Neuronal stem cell (in vitro differentiated cells): ENCODE results near the gene SH3PXD2A.
A peak's percentile ranks its signal among the peaks of the same experiment; 100 is the strongest.

ENCODE experiments used
- DNase-seq: peaks from one replicate; pipeline ENCODE4 v3.0.0-alpha.2; 2013; ENCODE audit warnings: low spot score
- H2AFZ ChIP-seq: one replicate; pipeline ENCODE4 v1.6.1; 2013; ENCODE audit warnings: mild to moderate bottlenecking, low read length, inconsistent platforms
- H2AK5ac ChIP-seq: 2 replicates; pipeline ENCODE4 v1.6.1; 2013; ENCODE audit warnings: low read depth, mild to moderate bottlenecking, inconsistent platforms, low read length, moderate library complexity, mixed read lengths
- H2BK120ac ChIP-seq: 2 replicates; pipeline ENCODE4 v1.6.1; 2013; ENCODE audit warnings: low read depth, mild to moderate bottlenecking, inconsistent platforms, low read length, moderate library complexity, mixed read lengths
- H2BK12ac ChIP-seq: one replicate; pipeline ENCODE4 v1.6.1; 2013; ENCODE audit warnings: low read length, inconsistent platforms
- H2BK15ac ChIP-seq: 2 replicates; pipeline ENCODE4 v1.6.1; 2013; ENCODE audit warnings: mild to moderate bottlenecking, low read length, inconsistent platforms, mixed read lengths
- H2BK5ac ChIP-seq: one replicate; pipeline ENCODE4 v1.6.1; 2013; ENCODE audit warnings: inconsistent platforms, mild to moderate bottlenecking, low read length, moderate library complexity
- H3K14ac ChIP-seq: one replicate; pipeline ENCODE4 v1.6.1; 2013; ENCODE audit warnings: low read length, inconsistent platforms
- H3K18ac ChIP-seq: 2 replicates; pipeline ENCODE4 v1.6.1; 2013; ENCODE audit warnings: low read length, inconsistent platforms
- H3K23ac ChIP-seq: 2 replicates; pipeline ENCODE4 v1.6.1; 2013; ENCODE audit warnings: low read depth, mild to moderate bottlenecking, mixed read lengths, low read length, inconsistent platforms; ENCODE audit not compliant: poor library complexity
- H3K27ac ChIP-seq: replicated peaks from 3 replicates; pipeline ENCODE4 v1.5.1; 2013; ENCODE audit warnings: low read length, inconsistent platforms
- H3K27me3 ChIP-seq, 3 experiments: 2 replicates each; pipeline ENCODE4 v1.6.1; 2013; ENCODE audit warnings: low read length in 3 of 3, mild to moderate bottlenecking in 2 of 3, inconsistent platforms in 1 of 3, low read depth in 1 of 3, mixed read lengths in 1 of 3, moderate library complexity in 1 of 3; ENCODE audit not compliant: control insufficient read depth in 3 of 3, insufficient read depth in 3 of 3
- H3K36me3 ChIP-seq, 2 donors: replicated peaks in 1 of 2; 2 replicates each; pipeline ENCODE4 v1.6.1; 2013; ENCODE audit warnings: low read length in 2 of 2; ENCODE audit not compliant: control insufficient read depth in 2 of 2, insufficient read depth in 2 of 2
- H3K4ac ChIP-seq: 2 replicates; pipeline ENCODE4 v1.6.1; 2013; ENCODE audit warnings: inconsistent platforms, mild to moderate bottlenecking, low read length, moderate library complexity
- H3K4me1 ChIP-seq, 2 donors: 1 replicate in 1 of 2; 2 replicates in 1 of 2; pipeline ENCODE4 v1.6.1; 2013; ENCODE audit warnings: low read length in 2 of 2, low read depth in 1 of 2; ENCODE audit not compliant: control insufficient read depth in 2 of 2, insufficient read depth in 1 of 2
- H3K4me2 ChIP-seq: one replicate; pipeline ENCODE4 v1.6.1; 2013; ENCODE audit warnings: mild to moderate bottlenecking, low read length, inconsistent platforms; ENCODE audit not compliant: insufficient read depth, poor library complexity, severe bottlenecking
- H3K4me3 ChIP-seq, 2 donors: 2 replicates each; pipeline ENCODE4 v1.5.1; 2013; ENCODE audit warnings: low read length in 2 of 2, mild to moderate bottlenecking in 2 of 2, inconsistent platforms in 1 of 2, moderate library complexity in 1 of 2
- H3K79me1 ChIP-seq: one replicate; pipeline ENCODE4 v1.6.1; 2013; ENCODE audit warnings: low read depth, mild to moderate bottlenecking, inconsistent platforms, low read length, moderate library complexity
- H3K9ac ChIP-seq: one replicate; pipeline ENCODE4 v1.6.1; 2013; ENCODE audit warnings: mild to moderate bottlenecking, low read depth, low read length, inconsistent platforms; ENCODE audit not compliant: poor library complexity
- H3K9me3 ChIP-seq, 2 donors: replicated peaks in 1 of 2; 2 replicates each; pipeline versions ENCODE3 to v1.6.1; 2013; ENCODE audit warnings: low read length in 2 of 2, mild to moderate bottlenecking in 2 of 2, inconsistent platforms in 1 of 2, low read depth in 1 of 2, mixed read lengths in 1 of 2, moderate library complexity in 1 of 2; ENCODE audit not compliant: control insufficient read depth in 2 of 2, insufficient read depth in 1 of 2
- H4K8ac ChIP-seq: one replicate; pipeline ENCODE4 v1.6.1; 2013; ENCODE audit warnings: low read depth, mild to moderate bottlenecking, inconsistent platforms, low read length, moderate library complexity
- H4K91ac ChIP-seq: one replicate; pipeline ENCODE4 v1.6.1; 2013; ENCODE audit warnings: low read length, low read depth, mild to moderate bottlenecking, inconsistent platforms; ENCODE audit not compliant: poor library complexity
- WGBS, 2 donors: extraction: QIAGEN DNeasy Blood & Tissue Kit; methylation state at CpG; one replicate each; pipeline ENCODE4 v1.1.7; 2013; ENCODE audit warnings: missing lambda C conversion rate in 2 of 2, mixed read lengths in 1 of 2; ENCODE audit not compliant: insufficient read length in 2 of 2, insufficient replicate concordance in 1 of 2; ENCODE audit errors: extremely low coverage in 2 of 2; 5-methylcytosine and 5-hydroxymethylcytosine counted together

The SH3PXD2A gene

DNA sequence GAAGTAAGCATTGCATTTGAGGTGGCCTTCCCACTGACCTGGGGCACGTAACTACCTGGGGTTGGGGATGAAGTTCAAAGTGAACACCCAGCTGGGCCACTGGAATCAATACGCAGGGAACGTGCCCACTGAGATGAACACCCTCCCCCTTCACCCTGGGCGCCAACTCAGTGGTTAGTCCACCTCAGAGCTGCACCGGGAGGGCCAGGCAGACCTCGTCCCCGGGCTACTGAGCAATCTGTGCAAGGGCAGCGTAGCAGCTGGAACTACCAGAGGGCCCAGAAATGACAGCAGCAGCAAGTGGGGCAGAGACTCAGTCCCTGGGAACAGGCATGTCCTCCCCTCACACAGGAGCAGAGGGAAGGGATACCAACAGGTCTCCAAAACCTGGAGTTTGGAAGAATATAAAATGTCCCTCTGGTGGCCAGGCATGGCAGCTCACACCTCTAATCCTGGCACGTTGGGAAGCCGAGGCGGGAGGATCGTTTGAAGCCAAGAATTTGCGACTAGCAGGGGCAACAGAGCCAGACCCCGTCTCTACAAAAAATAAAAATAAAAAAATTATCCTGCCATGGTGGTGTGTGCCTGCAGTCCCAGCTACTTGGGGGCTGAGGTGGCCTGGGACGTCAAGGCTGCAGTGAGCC, 143.9 kb downstream of the SH3PXD2A start:
- no peak overlapping the region for H2AK5ac ChIP-seq
- H3K27ac ChIP-seq, result no peak overlapping the region
- H2BK120ac ChIP-seq, result no peak overlapping the region
- peak overlapping the region; percentile 25 for H2BK12ac ChIP-seq
- H3K14ac ChIP-seq, result no peak overlapping the region
- H3K4me3 ChIP-seq, result peak overlapping the region in 1 of 2 donors; percentile 53
- H3K4me1 ChIP-seq, result peaks cover 8 to 9% of the 10 kb centered on the region in 2 donors
- H3K79me1 ChIP-seq, result no peaks in the 10 kb centered on the region
- no peaks in the 10 kb centered on the region for H3K27me3 ChIP-seq
- no peaks in the 10 kb centered on the region for H3K9me3 ChIP-seq
- H3K36me3 ChIP-seq, result no peaks in the 10 kb centered on the region
- DNase-seq, result no peak
- H4K8ac ChIP-seq, result no peak overlapping the region
- no peak overlapping the region for H3K4me2 ChIP-seq
- H2AFZ ChIP-seq, result no peak overlapping the region
- no peak overlapping the region for H2BK15ac ChIP-seq
- peak overlapping the region; percentile 33 for H3K18ac ChIP-seq
- H3K4ac ChIP-seq, result no peak overlapping the region
- WGBS, 2 donors, result no CpG with 5 or more reads among the region's 15 CpGs
- H4K91ac ChIP-seq, result no peak overlapping the region
- H3K9ac ChIP-seq, result no peak overlapping the region
- H2BK5ac ChIP-seq, result no peak overlapping the region
- no peak overlapping the region for H3K23ac ChIP-seq

DNA sequence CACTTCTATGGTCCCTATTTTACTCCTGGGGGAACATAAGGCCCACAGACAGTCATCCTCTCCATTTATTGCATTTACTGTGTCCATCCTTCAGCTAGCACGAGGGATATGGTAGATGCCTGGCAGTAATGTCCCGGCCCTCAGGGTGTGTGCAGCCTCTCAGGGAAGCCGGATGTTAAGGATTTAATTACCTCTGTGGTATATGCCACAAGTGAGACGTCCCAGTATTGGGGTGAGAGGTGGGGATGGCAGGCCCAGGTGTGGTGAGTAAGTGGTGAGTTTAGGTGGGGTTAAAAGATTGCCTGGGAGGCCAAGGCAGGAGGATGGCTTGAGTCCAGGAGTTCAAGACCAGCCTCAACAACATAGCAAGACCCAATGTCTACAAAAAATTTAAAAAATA, 144.9 kb downstream of the SH3PXD2A start:
- Histone ChIP-seq H2AK5ac (no peak overlapping the region), H4K8ac (no peak overlapping the region), H2BK5ac (no peak overlapping the region), H3K4ac (no peak overlapping the region), H3K23ac (no peak overlapping the region), H2BK15ac (no peak overlapping the region), H3K79me1 (no peaks in the 10 kb centered on the region), H3K4me3 (no peak overlapping the region), H3K4me2 (no peak overlapping the region), H3K9me3 (no peaks in the 10 kb centered on the region), H3K27me3 (no peaks in the 10 kb centered on the region), H3K14ac (no peak overlapping the region), H2BK120ac (no peak overlapping the region), H2AFZ (no peak overlapping the region), H3K9ac (no peak overlapping the region), H3K18ac (no peak overlapping the region), H3K36me3 (no peaks in the 10 kb centered on the region), H3K4me1 (peaks cover 8 to 9% of the 10 kb centered on the region in 2 donors), H3K27ac (no peak overlapping the region), H2BK12ac (no peak overlapping the region), H4K91ac (no peak overlapping the region)
- no peak for DNase-seq
- WGBS, 2 donors, result no CpG with 5 or more reads among the region's 4 CpGs

DNA sequence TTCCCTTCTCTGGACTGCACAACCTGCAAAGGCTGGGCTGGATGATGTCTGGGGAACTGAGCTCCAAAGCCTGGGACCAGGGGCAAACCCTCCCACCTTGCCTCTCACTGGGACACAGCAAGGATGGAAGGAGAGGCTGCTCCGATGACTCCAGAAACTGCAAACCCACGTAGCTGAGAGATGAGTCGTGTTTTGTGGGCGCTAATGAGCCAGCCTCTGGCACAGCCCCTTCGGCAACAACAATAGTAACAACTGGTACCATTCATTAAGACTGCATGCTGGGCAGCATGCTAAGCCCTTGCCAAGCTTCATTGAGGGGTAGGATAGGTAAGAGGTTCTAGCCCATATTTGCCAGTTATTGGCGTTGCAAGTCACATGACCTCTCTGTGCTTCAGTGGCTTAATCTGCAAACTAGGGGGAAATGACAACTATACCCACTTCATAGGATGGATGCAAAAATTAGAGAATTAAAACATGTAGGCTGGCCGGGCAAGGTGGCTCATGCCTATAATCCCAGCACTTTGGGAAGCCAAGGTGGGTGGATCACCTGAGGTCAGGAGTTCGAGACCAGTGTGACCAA, 145.9 kb downstream of the SH3PXD2A start:
- Histone ChIP-seq H3K36me3 (no peaks in the 10 kb centered on the region), H3K9ac (peak overlapping the region; percentile 61), H3K27me3 (no peaks in the 10 kb centered on the region), H3K4me2 (peak overlapping the region; percentile 26), H3K4ac (no peak overlapping the region), H2AFZ (no peak overlapping the region), H3K4me1 (peaks cover 8 to 9% of the 10 kb centered on the region in 2 donors), H3K18ac (peak overlapping the region; percentile 7), H2BK12ac (no peak overlapping the region), H2BK15ac (no peak overlapping the region), H2BK120ac (no peak overlapping the region), H3K27ac (no peak overlapping the region), H2BK5ac (no peak overlapping the region), H3K14ac (no peak overlapping the region), H4K8ac (no peak overlapping the region), H4K91ac (no peak overlapping the region), H3K9me3 (no peaks in the 10 kb centered on the region), H2AK5ac (no peak overlapping the region), H3K23ac (no peak overlapping the region), H3K4me3 (no peak overlapping the region), H3K79me1 (no peaks in the 10 kb centered on the region)
- no CpG with 5 or more reads among the region's 8 CpGs for WGBS, 2 donors
- no peak for DNase-seq

DNA sequence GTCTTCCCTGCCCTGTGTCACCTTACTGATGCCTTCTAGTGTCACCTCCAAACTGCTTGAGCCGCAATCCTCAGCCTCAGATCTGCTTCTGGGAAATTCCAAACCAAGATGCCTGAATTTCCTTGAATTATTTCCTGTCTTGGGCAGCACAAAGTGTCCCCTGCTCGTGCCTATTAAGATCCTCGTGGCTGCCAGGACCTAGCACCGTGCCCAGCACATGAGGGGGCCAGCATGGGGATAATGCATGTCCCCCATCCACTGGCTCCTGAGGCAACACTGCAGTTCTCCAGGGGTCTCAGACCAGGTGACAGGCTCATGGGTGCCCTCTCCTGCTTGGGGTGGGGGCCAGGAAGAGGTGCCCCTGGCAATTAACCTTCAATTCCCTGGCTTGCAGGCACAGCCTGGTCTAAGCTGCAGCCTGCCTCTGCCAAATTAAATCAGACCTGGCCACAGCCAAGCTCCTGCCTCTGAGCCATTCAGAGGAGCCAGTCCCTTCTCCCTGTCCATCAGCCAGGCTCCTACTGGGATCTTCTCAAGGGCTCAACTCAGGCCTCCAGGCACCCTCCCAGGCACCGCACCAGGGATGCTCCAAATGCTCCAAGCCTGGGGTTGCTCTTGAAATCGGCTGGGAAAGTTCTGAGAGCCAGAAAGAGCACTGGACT, 146.6 kb downstream of the SH3PXD2A start:
- Histone ChIP-seq H3K4me1 (peaks cover 8 to 9% of the 10 kb centered on the region in 2 donors), H3K4ac (no peak overlapping the region), H3K36me3 (no peaks in the 10 kb centered on the region), H2AK5ac (no peak overlapping the region), H3K14ac (no peak overlapping the region), H4K91ac (no peak overlapping the region), H2AFZ (no peak overlapping the region), H3K27ac (no peak overlapping the region), H3K23ac (no peak overlapping the region), H2BK15ac (no peak overlapping the region), H3K18ac (no peak overlapping the region), H3K9me3 (no peaks in the 10 kb centered on the region), H3K4me3 (no peak overlapping the region), H2BK12ac (no peak overlapping the region), H3K4me2 (peak overlapping the region; percentile 26), H3K27me3 (no peaks in the 10 kb centered on the region), H3K9ac (no peak overlapping the region), H3K79me1 (no peaks in the 10 kb centered on the region), H2BK5ac (no peak overlapping the region), H2BK120ac (no peak overlapping the region), H4K8ac (no peak overlapping the region)
- no peak for DNase-seq
- no CpG with 5 or more reads among the region's 6 CpGs for WGBS, 2 donors
